HEK293 (cell line): Measurements from ENCODE around the gene CAPS.

Experiments
- CTCF ChIA-PET: fragments of 350-600 bp; formaldehyde crosslinking; extraction: SDS; loops from one replicate; lab custom pipeline; 2021; ENCODE audit warnings: antibody characterized with exemption; lab: Yijun Ruan, JAX
- POLR2A ChIA-PET: fragments of 300-600 bp; formaldehyde crosslinking; extraction: SDS; loops from one replicate; lab custom pipeline; 2020; ENCODE audit warnings: antibody characterized with exemption, inconsistent platforms; lab: Yijun Ruan, JAX
- H3K27ac ChIP-seq: fragments of 200-500 bp; sonication (Bioruptor generic); 2 replicates; pipeline ENCODE4 v1.5.1; 2014; ENCODE audit warnings: low read depth, low read length, control low read depth, inconsistent platforms; ENCODE audit errors: extremely low read depth
- H3K36me3 ChIP-seq, 2 experiments: fragments of 200-500 bp in 1 of 2; sonication (Bioruptor generic) in 1 of 2; 1 replicate in 1 of 2; 2 replicates in 1 of 2; pipeline ENCODE4 v1.5.1; 2014 to 2017; ENCODE audit warnings: inconsistent platforms in 2 of 2, low read length in 2 of 2; ENCODE audit not compliant: control insufficient read depth in 2 of 2, insufficient read depth in 1 of 2
- H3K4me1 ChIP-seq: fragments of 200-500 bp; sonication (Bioruptor generic); 2 replicates; pipeline ENCODE4 v1.5.1; 2014; ENCODE audit warnings: mild to moderate bottlenecking, low read length, inconsistent platforms; ENCODE audit not compliant: control insufficient read depth, insufficient read depth
- H3K4me3 ChIP-seq: 2 replicates; pipeline ENCODE4 v1.5.1; 2011; ENCODE audit warnings: low read depth, mild to moderate bottlenecking, control low read depth, low read length, moderate library complexity
- H3K9me3 ChIP-seq: fragments of 200-500 bp; sonication (Bioruptor generic); 2 replicates; pipeline ENCODE4 v1.5.1; 2014; ENCODE audit warnings: low read depth, low read length, inconsistent platforms; ENCODE audit not compliant: control insufficient read depth, insufficient read depth
- EGR2 ChIP-seq: fragments of 450-650 bp; formaldehyde crosslinking; IDR thresholded peaks from 2 replicates; pipeline ENCODE4 v1.5.1; 2016; ENCODE audit warnings: low read depth, missing biosample characterization, missing genetic modification characterization
- GLIS1 ChIP-seq: fragments of 450-650 bp; formaldehyde crosslinking; IDR thresholded peaks from 2 replicates; pipeline ENCODE4 v1.5.1; 2016; ENCODE audit warnings: missing biosample characterization, missing genetic modification characterization
- HOXA7 ChIP-seq: sonication (generic); formaldehyde crosslinking; IDR thresholded peaks from 2 replicates; pipeline ENCODE4 v1.8.1; 2022; ENCODE audit warnings: missing genetic modification reagents, borderline replicate concordance
- KLF10 ChIP-seq: fragments of 450-650 bp; IDR thresholded peaks from 2 replicates; pipeline ENCODE4 v1.5.1; 2018; ENCODE audit warnings: missing biosample characterization, mild to moderate bottlenecking, missing genetic modification characterization
- RBAK ChIP-seq: fragments of 450-650 bp; formaldehyde crosslinking; IDR thresholded peaks from 2 replicates; pipeline ENCODE4 v1.5.1; 2016; ENCODE audit warnings: missing biosample characterization, missing genetic modification characterization
- ZBTB20 ChIP-seq: fragments of 450-650 bp; formaldehyde crosslinking; IDR thresholded peaks from 2 replicates; pipeline ENCODE4 v1.5.1; 2016; ENCODE audit warnings: missing biosample characterization, missing genetic modification characterization
- ZBTB7A ChIP-seq: fragments of 450-650 bp; formaldehyde crosslinking; IDR thresholded peaks from 2 replicates; pipeline ENCODE4 v1.5.1; 2016; ENCODE audit warnings: low read depth, missing biosample characterization, missing genetic modification characterization
- ZFHX2 ChIP-seq: fragments of 450-650 bp; formaldehyde crosslinking; conservative IDR thresholded peaks from 2 replicates; pipeline ENCODE4 v1.5.1; 2016; ENCODE audit warnings: missing biosample characterization, missing genetic modification characterization
- ZNF112 ChIP-seq: fragments of 450-650 bp; formaldehyde crosslinking; IDR thresholded peaks from 2 replicates; pipeline ENCODE4 v1.5.0; 2017; ENCODE audit warnings: missing biosample characterization, missing genetic modification characterization
- ZNF157 ChIP-seq: fragments of 450-650 bp; formaldehyde crosslinking; IDR thresholded peaks from 2 replicates; pipeline ENCODE4 v1.5.1; 2016; ENCODE audit warnings: missing biosample characterization, missing genetic modification characterization
- ZNF311 ChIP-seq: fragments of 450-650 bp; formaldehyde crosslinking; IDR thresholded peaks from 2 replicates; pipeline ENCODE4 v1.5.1; 2017; ENCODE audit warnings: missing biosample characterization, missing genetic modification characterization, borderline replicate concordance
- ZNF354C ChIP-seq: fragments of 450-650 bp; formaldehyde crosslinking; IDR thresholded peaks from 2 replicates; pipeline ENCODE4 v1.5.1; 2016; ENCODE audit warnings: missing biosample characterization, missing genetic modification characterization, low read depth, borderline replicate concordance
- ZNF501 ChIP-seq: fragments of 450-650 bp; formaldehyde crosslinking; IDR thresholded peaks from 2 replicates; pipeline ENCODE4 v1.5.1; 2016; ENCODE audit warnings: missing biosample characterization, missing genetic modification characterization
- ZNF514 ChIP-seq: fragments of 450-650 bp; formaldehyde crosslinking; IDR thresholded peaks from 2 replicates; pipeline ENCODE4 v1.5.1; 2016; ENCODE audit warnings: missing biosample characterization, missing genetic modification characterization
- ZNF600 ChIP-seq: fragments of 450-650 bp; formaldehyde crosslinking; IDR thresholded peaks from 2 replicates; pipeline ENCODE4 v1.5.1; 2016; ENCODE audit warnings: missing biosample characterization, missing genetic modification characterization
- ZNF621 ChIP-seq: fragments of 450-650 bp; formaldehyde crosslinking; IDR thresholded peaks from 2 replicates; pipeline ENCODE4 v1.5.1; 2017; ENCODE audit warnings: missing biosample characterization, missing genetic modification characterization
- ZNF626 ChIP-seq: fragments of 450-650 bp; sonication (Bioruptor Pico); formaldehyde crosslinking; IDR thresholded peaks from 2 replicates; pipeline ENCODE4 v1.5.1; 2018; ENCODE audit warnings: missing biosample characterization, missing genetic modification characterization, inconsistent platforms
- ZNF707 ChIP-seq: fragments of 450-650 bp; formaldehyde crosslinking; IDR thresholded peaks from 2 replicates; pipeline ENCODE4 v1.5.1; 2016; ENCODE audit warnings: missing biosample characterization, missing genetic modification characterization
- ZNF830 ChIP-seq: fragments of 450-650 bp; IDR thresholded peaks from 2 replicates; pipeline ENCODE4 v1.5.0; 2018; ENCODE audit warnings: missing biosample characterization, missing genetic modification characterization, low read depth, mild to moderate bottlenecking, moderate library complexity
- TF ChIP-seq, protein P1 (sequence below): fragments of 450-650 bp; formaldehyde crosslinking; IDR thresholded peaks from 2 replicates; pipeline ENCODE4 v1.5.1; 2017; ENCODE audit warnings: missing biosample characterization, missing genetic modification characterization

Gene CAPS

GRCh38 chr19:5936292-5936592, 22.2 kb downstream of the CAPS start:
- ChIA-PET POLR2A (interaction anchor here (0.6 kb wide), 1 partner anchor 434 kb away, joined by 3 read pairs; no protein-coding TSS in a partner anchor), CTCF (interaction anchor here (0.6 kb wide), 1 partner anchor 87 kb away, joined by 3 read pairs; no protein-coding TSS in a partner anchor)
- Histone ChIP-seq H3K36me3 (peaks cover 7 to 69% of the 10 kb centered on the region in 2 experiments), H3K4me3 (no peak overlapping the region), H3K4me1 (peaks cover 4% of the 10 kb centered on the region; the same call in 1 of the 2 replicates), H3K9me3 (no peaks in the 10 kb centered on the region), H3K27ac (no peak overlapping the region)
- TF ChIP-seq ZFHX2 (tag by site-specific recombination), result no peak
- TF ChIP-seq ZNF621, result no peak
- no peak for TF ChIP-seq ZNF157 (tag by site-specific recombination)
- no peak for TF ChIP-seq ZNF311 (tag by site-specific recombination)
- no peak for TF ChIP-seq ZNF354C
- TF ChIP-seq KLF10, result no peak
- TF ChIP-seq ZNF707 (tag by site-specific recombination), result no peak
- TF ChIP-seq ZNF514, result no peak
- no peak for TF ChIP-seq ZBTB20
- no peak for TF ChIP-seq ZBTB7A (tag by site-specific recombination)
- TF ChIP-seq RBAK (tag by site-specific recombination), result no peak

DNA sequence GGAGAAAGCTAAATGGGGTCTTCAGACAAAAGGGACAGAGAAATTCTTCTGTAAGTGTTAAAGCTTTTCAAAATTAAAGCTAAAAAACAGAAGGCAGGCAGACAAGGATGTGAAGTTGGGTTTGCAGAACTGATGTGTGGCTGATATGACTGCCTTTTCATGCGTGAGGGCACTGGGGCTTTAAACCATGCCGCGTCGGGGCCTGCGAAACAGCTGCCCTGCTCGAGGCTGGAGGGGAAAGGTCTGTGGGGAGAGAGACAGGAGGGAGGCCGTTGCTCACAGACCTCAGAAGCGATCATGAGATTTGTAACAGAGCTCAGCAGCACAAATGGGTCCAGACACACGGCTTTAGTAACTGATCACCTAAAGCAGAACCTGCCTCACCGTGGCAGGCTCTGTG, 23.5 kb downstream of the CAPS start:
- H3K27ac ChIP-seq, result no peak overlapping the region
- H3K36me3 ChIP-seq, result peaks cover 0 to 66% of the 10 kb centered on the region in 2 experiments; a peak in 2 of 3 replicates

DNA sequence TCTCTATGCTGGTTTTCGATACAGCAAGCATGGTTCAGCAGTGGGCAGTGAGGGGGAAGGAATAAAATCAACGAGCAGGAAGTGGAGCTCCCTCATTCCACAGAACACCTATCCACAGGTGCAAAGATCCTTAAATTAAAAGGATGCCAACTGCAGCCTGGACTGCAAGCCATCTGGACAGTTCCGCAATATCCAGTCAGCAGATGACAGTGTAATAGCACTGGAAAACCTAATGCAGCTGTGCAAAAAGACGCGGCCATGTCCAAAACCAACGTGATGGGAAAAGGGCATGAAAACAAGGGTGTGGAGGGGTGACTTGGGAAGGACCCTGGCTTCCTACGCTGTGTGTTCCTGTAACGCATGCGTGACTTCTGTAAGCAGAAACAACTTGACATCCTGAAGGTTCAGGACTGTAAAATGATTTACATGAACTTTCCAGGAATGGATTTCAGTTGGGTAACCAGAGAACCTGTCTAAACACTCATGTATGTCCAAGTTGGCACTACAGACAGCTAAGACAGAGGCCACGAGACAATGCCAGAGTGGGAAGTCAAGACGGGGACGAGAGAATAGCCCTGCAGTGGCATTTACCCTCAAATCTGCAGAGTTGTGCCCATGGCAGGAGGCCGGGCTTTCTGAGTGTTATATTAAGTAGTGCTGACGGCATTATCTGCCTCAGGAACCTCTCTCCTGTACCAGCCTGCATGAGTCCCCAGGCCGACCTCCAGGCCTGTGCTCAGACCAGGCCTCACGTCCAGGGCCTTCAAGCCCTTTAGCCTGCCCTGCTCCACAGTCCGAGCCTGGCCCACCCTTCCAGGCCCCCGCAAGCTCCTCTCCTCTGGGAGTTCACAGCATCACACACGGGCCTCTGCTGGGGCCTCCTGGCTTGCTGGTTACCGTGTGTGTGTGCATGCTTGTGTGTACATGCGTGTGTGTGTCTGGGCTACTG, 26.5 kb downstream of the CAPS start:
- peaks cover 0 to 52% of the 10 kb centered on the region in 2 experiments; a peak in 2 of 3 replicates for H3K36me3 ChIP-seq
- H3K4me3 ChIP-seq, result no peak overlapping the region
- no peaks in the 10 kb centered on the region for H3K9me3 ChIP-seq
- H3K27ac ChIP-seq, result no peak overlapping the region
- TF ChIP-seq ZNF626 (tag by site-specific recombination), result no peak
- no peak for TF ChIP-seq ZNF830
- TF ChIP-seq HOXA7 (CRISPR knock-in tag), result no peak
- no peak for TF ChIP-seq ZNF112
- TF ChIP-seq EGR2, result no peak
- no peak for TF ChIP-seq ZNF501
- TF ChIP-seq, protein P1, sequence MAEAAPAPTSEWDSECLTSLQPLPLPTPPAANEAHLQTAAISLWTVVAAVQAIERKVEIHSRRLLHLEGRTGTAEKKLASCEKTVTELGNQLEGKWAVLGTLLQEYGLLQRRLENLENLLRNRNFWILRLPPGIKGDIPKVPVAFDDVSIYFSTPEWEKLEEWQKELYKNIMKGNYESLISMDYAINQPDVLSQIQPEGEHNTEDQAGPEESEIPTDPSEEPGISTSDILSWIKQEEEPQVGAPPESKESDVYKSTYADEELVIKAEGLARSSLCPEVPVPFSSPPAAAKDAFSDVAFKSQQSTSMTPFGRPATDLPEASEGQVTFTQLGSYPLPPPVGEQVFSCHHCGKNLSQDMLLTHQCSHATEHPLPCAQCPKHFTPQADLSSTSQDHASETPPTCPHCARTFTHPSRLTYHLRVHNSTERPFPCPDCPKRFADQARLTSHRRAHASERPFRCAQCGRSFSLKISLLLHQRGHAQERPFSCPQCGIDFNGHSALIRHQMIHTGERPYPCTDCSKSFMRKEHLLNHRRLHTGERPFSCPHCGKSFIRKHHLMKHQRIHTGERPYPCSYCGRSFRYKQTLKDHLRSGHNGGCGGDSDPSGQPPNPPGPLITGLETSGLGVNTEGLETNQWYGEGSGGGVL (tag by site-specific recombination), result no peak
- TF ChIP-seq GLIS1 (tag by site-specific recombination), result no peak
- TF ChIP-seq, all 188 proteins: peak for 0
- ChIA-PET POLR2A (no interaction called here), CTCF (interaction anchor here (2.8 kb wide), 1 partner anchor 27 kb away, joined by 8 read pairs; no protein-coding TSS in a partner anchor)
- H3K4me1 ChIP-seq, result peaks cover 5% of the 10 kb centered on the region; the same call in 1 of the 2 replicates

More for the DNA sequence above, 23.5 kb downstream of the CAPS start:
- 0 out of 2 replicates have a peak, but pooled peaks have one; percentile 10 for TF ChIP-seq ZNF600
- TF ChIP-seq ZFHX2 (tag by site-specific recombination), result no peak
- peaks cover 4% of the 10 kb centered on the region; the same call in 1 of the 2 replicates for H3K4me1 ChIP-seq
- ChIA-PET POLR2A (no interaction called here), CTCF (interaction anchor here (0.6 to 1.3 kb wide), 4 partner anchors 30 to 147 kb away, joined by 3 to 7 read pairs (median 4); no protein-coding TSS in a partner anchor)
- H3K9me3 ChIP-seq, result no peaks in the 10 kb centered on the region
- H3K4me3 ChIP-seq, result no peak overlapping the region
